Tibial nerve (tissue), 4 donors: ENCODE data around the gene CPN1.

Source experiments
- EP300 ChIP-seq, 2 donors: sonication (generic); formaldehyde crosslinking; IDR thresholded peaks; one replicate each; pipeline ENCODE4 v1.6.1; 2017; ENCODE audit warnings: antibody characterized with exemption in 2 of 2, mild to moderate bottlenecking in 1 of 2
- POLR2A ChIP-seq, 2 donors: fragments of 450-650 bp; IDR thresholded peaks; one replicate each; pipeline ENCODE4 v1.6.1; 2017; ENCODE audit warnings: antibody characterized with exemption in 2 of 2, mild to moderate bottlenecking in 2 of 2, moderate library complexity in 2 of 2
- TF ChIP-seq, protein P1 (sequence below), 5 experiments: fragments of 200-600 bp in 3 of 5; fragments of 450-650 bp in 2 of 5; sonication (generic) in 3 of 5; IDR thresholded peaks; one replicate each; pipeline ENCODE4 v1.5.1; 2016 to 2019; ENCODE audit warnings: antibody characterized with exemption in 5 of 5, mild to moderate bottlenecking in 3 of 5, moderate library complexity in 2 of 5

GRCh38 chr10:99998889-99999288 lies 82.8 kb downstream of the CPN1 start:
- TF ChIP-seq POLR2A (IDR thresholded peaks at IDR 0.05) (no peak), EP300 (IDR thresholded peaks at IDR 0.05) (no peak)
- TF ChIP-seq, protein P1, sequence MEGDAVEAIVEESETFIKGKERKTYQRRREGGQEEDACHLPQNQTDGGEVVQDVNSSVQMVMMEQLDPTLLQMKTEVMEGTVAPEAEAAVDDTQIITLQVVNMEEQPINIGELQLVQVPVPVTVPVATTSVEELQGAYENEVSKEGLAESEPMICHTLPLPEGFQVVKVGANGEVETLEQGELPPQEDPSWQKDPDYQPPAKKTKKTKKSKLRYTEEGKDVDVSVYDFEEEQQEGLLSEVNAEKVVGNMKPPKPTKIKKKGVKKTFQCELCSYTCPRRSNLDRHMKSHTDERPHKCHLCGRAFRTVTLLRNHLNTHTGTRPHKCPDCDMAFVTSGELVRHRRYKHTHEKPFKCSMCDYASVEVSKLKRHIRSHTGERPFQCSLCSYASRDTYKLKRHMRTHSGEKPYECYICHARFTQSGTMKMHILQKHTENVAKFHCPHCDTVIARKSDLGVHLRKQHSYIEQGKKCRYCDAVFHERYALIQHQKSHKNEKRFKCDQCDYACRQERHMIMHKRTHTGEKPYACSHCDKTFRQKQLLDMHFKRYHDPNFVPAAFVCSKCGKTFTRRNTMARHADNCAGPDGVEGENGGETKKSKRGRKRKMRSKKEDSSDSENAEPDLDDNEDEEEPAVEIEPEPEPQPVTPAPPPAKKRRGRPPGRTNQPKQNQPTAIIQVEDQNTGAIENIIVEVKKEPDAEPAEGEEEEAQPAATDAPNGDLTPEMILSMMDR (IDR thresholded peaks at IDR 0.05) = no peak
